ENCODE measurements around the gene AP1S1. TPM values are rescaled to one million over a fixed set of nuclear protein-coding genes. Genes with fewer than 3 reads are reported as not detected.

The AP1S1 gene
- total RNA-seq, 2 donors from 2014 or later = 16.1 to 18.8 TPM

DNA sequence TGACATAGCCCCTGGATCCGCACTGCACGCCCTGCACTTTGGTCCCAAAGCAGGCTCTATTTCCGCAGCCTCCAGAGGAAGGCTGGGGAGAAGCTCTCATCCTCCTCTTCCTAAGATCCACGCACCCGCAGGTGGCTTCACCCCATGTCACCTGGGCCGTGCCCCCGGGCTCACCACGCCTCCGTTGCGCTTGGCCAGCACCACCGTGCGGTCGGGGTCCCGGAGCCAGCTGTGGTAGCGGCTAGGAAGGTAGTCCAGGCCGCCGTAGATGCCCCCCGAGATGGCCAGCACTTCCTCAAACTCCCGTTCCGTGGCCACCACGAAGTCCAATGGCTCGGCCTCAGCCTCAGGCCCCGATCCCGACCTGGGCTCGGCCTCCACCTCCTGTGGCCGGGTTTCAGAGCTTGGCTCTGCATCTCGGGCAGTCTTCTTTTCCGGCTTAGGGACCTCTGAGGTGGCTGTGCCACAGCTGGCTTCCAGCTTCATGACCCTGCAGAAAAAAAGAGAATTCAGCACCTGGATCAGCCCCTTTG is 20.1 kb downstream of the AP1S1 start:
- peaks cover 51 to 53% of the 10 kb centered on the region in 2 donors for H3K27me3 ChIP-seq
- peaks cover 0 to 44% of the 10 kb centered on the region in 2 donors for H3K4me1 ChIP-seq
- no peak overlapping the region for H3K27ac ChIP-seq
- H3K9me3 ChIP-seq = no peaks in the 10 kb centered on the region
- H3K36me3 ChIP-seq = no peaks in the 10 kb centered on the region
- no peak for DNase-seq (ENCODE audit: low spot score)
- H3K4me3 ChIP-seq = no peak overlapping the region
- TF ChIP-seq, protein P1, sequence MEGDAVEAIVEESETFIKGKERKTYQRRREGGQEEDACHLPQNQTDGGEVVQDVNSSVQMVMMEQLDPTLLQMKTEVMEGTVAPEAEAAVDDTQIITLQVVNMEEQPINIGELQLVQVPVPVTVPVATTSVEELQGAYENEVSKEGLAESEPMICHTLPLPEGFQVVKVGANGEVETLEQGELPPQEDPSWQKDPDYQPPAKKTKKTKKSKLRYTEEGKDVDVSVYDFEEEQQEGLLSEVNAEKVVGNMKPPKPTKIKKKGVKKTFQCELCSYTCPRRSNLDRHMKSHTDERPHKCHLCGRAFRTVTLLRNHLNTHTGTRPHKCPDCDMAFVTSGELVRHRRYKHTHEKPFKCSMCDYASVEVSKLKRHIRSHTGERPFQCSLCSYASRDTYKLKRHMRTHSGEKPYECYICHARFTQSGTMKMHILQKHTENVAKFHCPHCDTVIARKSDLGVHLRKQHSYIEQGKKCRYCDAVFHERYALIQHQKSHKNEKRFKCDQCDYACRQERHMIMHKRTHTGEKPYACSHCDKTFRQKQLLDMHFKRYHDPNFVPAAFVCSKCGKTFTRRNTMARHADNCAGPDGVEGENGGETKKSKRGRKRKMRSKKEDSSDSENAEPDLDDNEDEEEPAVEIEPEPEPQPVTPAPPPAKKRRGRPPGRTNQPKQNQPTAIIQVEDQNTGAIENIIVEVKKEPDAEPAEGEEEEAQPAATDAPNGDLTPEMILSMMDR (IDR thresholded peaks at IDR 0.05) = no peak

DNA sequence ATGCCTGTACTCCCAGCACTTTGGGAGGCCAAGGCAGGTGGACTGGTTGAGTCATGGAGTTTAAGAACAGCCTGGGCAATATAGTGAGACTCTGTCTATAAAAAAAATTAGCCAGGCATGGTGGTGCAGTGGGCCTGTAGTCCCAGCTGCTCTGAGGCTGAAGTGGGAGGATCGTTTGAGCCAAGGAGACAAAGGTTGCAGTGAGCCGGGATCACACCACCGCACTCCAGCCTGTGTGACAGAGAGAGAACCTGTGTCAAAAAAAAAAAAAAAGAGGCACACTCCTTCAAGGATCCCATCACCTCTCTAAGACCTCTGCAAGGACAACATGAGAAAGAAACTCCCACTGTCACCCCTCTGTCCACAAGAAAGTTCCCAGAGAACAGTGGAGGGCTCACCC is 21.4 kb downstream of the AP1S1 start:
- Histone ChIP-seq H3K27ac (no peak overlapping the region), H3K27me3 (peaks cover 60 to 64% of the 10 kb centered on the region in 2 donors), H3K36me3 (no peaks in the 10 kb centered on the region), H3K4me1 (peaks cover 0 to 46% of the 10 kb centered on the region in 2 donors), H3K9me3 (no peaks in the 10 kb centered on the region), H3K4me3 (no peak overlapping the region)
- TF ChIP-seq, protein P1 (IDR thresholded peaks at IDR 0.05) = no peak
- DNase-seq (ENCODE audit: low spot score) = no peak

DNA sequence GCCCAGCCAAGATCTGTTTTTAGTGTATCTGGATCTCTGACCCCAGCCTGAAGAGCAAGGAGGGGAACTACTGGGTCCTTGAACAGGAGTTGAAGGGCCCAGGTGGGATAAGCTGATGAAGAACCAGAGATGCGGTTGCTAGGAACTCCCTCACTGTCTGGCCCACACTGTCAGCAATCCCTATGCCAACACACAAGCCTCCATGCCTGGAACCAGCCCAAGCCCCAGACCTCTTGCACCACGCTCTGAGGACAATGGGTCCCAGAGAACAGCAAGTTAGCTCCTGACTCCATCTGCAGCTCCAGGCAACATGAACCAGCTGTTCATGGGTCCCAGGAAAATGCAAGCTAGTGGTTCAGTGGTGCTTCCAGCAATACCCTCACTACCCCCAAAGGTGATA is 23.4 kb downstream of the AP1S1 start:
- no peaks in the 10 kb centered on the region for H3K9me3 ChIP-seq
- peaks cover 53 to 54% of the 10 kb centered on the region in 2 donors for H3K27me3 ChIP-seq
- H3K36me3 ChIP-seq = no peaks in the 10 kb centered on the region
- no peak overlapping the region for H3K27ac ChIP-seq
- H3K4me1 ChIP-seq = peaks cover 0 to 36% of the 10 kb centered on the region in 2 donors
- no peak overlapping the region for H3K4me3 ChIP-seq
- no peak for DNase-seq (ENCODE audit: low spot score)
- TF ChIP-seq, protein P1 (IDR thresholded peaks at IDR 0.05) = no peak

DNA sequence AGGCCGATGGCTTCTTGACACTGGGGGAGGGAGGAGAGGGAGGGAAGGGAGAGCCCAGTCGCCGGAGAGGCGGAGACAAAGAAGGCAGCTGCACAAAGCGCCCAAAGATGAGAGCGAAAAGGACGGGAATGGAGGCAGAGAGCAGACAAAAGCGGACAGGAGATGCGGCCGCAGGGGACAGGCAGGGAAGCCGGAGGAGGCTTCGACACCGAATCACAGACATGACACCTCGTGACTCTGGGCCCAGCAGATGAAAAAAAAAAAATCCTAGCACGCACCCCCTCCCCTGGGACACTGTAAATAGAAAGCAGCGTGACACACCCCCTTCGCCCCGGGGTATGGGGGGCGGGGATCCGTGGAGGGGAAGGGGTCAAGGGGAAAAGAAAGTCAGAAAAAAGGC is 24.8 kb downstream of the AP1S1 start:
- peaks cover 0 to 21% of the 10 kb centered on the region in 2 donors for H3K4me1 ChIP-seq
- H3K27me3 ChIP-seq = peaks cover 38 to 40% of the 10 kb centered on the region in 2 donors
- TF ChIP-seq, protein P1 (IDR thresholded peaks at IDR 0.05) = no peak
- no peak overlapping the region for H3K27ac ChIP-seq
- no peaks in the 10 kb centered on the region for H3K9me3 ChIP-seq
- DNase-seq (ENCODE audit: low spot score) = no peak
- peak overlapping the region in 1 of 2 donors; percentile 6 for H3K4me3 ChIP-seq
- H3K36me3 ChIP-seq = no peaks in the 10 kb centered on the region

DNA sequence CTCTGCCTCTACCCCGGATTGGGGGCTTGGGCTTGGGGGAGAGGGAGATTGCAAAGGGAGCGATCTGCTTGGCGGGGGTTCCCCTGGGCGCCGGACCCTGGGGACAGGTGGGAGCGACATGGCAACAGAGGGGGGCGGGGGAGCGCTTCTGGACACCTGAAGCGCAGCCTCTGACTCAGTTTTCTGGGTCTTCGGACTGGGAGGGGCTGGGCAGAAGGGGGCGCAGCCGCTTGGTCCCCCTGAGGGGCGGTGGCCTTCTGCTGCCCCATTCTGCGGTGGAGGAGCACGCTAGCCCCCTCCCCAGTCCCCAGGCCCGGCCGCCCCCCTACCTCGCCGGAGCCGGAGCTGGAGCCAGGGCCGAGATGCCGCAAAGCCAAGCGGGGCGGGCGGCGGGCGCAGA is 25.4 kb downstream of the AP1S1 start:
- peaks cover 0 to 16% of the 10 kb centered on the region in 2 donors for H3K4me1 ChIP-seq
- peaks cover 34 to 35% of the 10 kb centered on the region in 2 donors for H3K27me3 ChIP-seq
- H3K36me3 ChIP-seq = no peaks in the 10 kb centered on the region
- H3K9me3 ChIP-seq = no peaks in the 10 kb centered on the region
- TF ChIP-seq, protein P1 (IDR thresholded peaks at IDR 0.05) = no peak
- H3K4me3 ChIP-seq = peak overlapping the region in 1 of 2 donors; percentile 6
- DNase-seq (ENCODE audit: low spot score) = no peak
- no peak overlapping the region for H3K27ac ChIP-seq
